Heart left ventricle (tissue), 13 donors: Measurements from ENCODE around the gene ATP6V1B1.

Experiments used
- CTCF ChIP-seq, 12 donors: fragments of 200-600 bp; sonication (generic) in 4 of 12; IDR thresholded peaks; one replicate each; pipeline versions ENCODE4 v1.5.0 to v1.8.0; 2018 to 2022; ENCODE audit warnings: antibody characterized with exemption in 12 of 12, mild to moderate bottlenecking in 5 of 12
- POLR2A ChIP-seq, 2 donors: fragments of 450-650 bp; IDR thresholded peaks; one replicate each; pipeline ENCODE4 v1.6.1; 2017; ENCODE audit warnings: antibody characterized with exemption in 2 of 2, mild to moderate bottlenecking in 2 of 2, moderate library complexity in 2 of 2
- donor health status: ischemic (EF 13 %, LVEDD 7.1; RV severe dilation, severe dysfunction).
- donor health status: DM: no; HTN: yes; CAD: no.
- donor health status: DM: no; HTN: no; CAD: no.
- donor health status: ischemic (EF 25% LVEDD 6.9; RV normal size, moderate dysfunction).
- donor health status: ischemic (EF 25% LVEDD 5.7; RV mildly dilated, moderate dysfunction).
- donor health status: ischemic (EF 35%, LVEDD 5.7; RV mildly dilated, moderate dysfunction).
- donor health status: nonischemic (EF 11% LVEDD 7.7; RV severe dilation, severe dysfunction).
- donor health status: DM: yes; HTN: yes; CAD: no.
- donor health status: PGD.
- donor health status: ischemic (EF 29% LVEDD 5.4; RV normal size, mild dysfunction).
- donor health status: nonischemic (EF 23%, LVEDD 6.1; RV moderate dilation, normal function).

GRCh38 chr2:70892750-70893149 lies 43.0 kb upstream of the ATP6V1B1 start:
- TF ChIP-seq CTCF (IDR thresholded peaks at IDR 0.05): no peak
- TF ChIP-seq POLR2A (IDR thresholded peaks at IDR 0.05): no peak
